CD4-positive, alpha-beta T cell treated with Interleukin-2 at 100 ng/mL for 4 hours (primary cell): ENCODE data around the gene WDR87.
"Not testable (repeated sequence)": the region's sequence is repeated elsewhere in the genome, so short reads cannot be mapped to it uniquely, and the experiment has no call there.

Experiments
- DNase-seq: peaks from one replicate; pipeline ENCODE4 v3.0.0-alpha.2; 2020; ENCODE audit warnings: low spot score

Gene WDR87

DNA sequence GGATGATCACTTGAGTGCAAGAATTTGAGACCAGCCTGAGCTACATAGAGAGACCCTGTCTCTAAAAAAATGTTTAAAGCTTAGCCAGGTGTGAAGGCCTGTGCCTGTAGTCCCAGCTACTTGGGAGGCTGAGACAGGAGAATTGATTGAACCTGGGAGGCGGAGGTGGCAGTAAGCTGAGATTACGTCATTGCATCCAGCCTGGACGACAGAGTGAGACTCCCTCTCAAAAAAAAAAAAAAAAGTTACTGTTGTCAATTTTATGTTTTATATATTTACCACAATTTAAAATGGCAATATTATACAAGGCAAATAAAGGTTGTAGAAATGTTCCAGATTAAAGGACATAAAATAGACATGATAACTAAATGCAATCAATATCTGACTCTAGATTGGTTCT is 29.2 kb downstream of the WDR87 start:
- DNase-seq: no peak

DNA sequence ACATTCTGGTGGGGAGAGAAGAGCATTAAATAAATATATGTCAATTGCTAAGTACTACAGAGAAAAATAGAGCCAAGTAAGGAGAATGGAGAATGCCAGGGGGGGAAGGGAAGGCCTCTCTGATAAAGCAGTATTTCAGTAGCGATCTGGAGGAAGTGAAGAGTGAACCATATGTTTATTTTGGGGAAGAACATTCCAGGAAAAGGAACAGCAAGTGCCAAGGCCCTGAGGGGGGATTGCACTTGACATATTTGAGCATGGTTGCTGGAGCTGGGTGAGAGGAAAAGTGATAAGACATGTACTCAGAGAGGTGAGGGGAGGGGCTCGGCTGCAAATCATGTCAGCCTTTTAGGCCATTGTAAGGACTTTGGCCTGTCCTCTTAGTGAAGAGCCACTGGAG is 30.4 kb downstream of the WDR87 start:
- no peak for DNase-seq

DNA sequence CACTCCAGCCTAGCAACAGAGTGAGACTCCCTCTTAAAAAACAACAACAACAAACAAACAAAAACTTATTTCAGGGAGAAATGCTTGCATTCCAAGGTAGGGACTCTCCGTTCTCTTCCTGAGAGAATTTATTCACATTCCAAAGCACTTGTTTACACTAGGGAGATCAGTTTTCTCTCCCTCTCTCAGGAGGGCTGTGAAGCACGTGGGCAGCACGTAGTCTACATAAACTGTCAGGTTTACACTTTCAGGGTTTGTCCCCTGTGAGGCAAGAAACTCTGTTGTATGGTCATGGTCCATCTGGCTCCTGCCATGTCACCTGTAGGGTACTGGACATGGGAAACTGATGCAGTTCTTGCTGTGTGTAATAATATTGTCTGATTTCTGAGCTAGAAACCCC is 31.6 kb downstream of the WDR87 start:
- DNase-seq: no peak

DNA sequence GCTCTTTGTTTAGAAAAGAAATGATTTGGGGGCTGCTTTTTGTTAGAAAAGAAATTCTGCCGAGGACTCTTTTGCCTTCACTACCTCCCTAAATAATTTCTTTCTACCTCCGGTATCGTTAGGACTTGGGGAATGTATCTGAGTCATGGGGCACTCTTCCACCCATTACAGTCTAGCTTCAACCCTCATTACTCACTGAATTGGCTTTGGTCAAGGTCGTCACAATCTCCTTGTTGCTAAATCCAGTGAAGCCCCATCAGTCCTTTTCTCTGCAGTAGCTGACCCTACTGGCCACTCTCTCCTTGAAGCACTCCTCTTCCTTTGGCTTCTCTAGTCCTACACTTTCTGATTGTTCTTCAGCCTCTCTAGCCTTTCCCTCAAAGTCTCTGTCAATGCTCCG is 34.0 kb downstream of the WDR87 start:
- no peak for DNase-seq

DNA sequence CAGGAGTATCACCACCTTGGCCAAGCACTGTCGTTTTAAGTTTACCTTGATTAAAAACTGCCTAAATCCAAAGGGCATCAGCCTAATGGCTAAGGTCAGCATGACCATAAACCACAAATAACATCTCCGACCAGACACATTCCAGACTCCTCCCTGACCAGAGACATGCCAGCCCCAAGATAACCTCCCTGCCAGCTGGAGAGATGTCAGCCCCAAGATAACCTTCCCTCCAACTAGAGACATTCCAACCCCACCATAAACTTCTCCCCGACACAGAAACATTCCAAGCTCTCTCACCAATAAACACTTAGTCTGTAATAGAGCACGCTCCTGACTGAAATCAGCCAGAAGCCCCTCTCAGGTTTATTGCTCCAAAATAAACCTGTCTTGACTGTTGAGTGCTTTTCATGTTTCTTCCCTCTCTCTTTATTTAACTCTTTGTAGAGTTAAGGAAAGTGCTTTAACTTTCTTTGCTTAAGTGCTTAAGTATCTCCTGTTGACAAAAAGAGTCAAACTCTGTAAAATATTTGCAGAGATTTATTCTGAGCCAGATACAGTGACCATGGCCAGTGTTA is 36.5 kb downstream of the WDR87 start:
- DNase-seq: no peak

DNA sequence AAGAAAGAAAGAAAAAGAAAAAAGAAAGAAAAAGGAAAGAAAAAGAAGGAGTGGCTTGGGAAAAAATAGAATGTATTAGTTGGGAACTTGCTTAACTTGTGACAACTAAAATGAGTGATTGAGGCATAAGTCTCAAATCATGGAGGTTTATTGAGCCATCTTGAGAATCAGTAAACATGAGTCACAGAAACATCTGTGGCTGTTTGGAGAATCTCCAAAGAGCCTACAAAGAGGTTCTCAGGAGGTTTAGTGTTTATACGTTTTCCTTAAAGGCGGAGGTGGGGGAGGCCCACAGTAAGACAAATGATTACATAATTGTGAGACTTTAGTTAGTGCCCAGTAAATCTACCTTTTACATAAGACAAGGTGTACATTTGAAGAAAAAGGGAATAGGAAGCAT is 38.6 kb downstream of the WDR87 start:
- no peak for DNase-seq

DNA sequence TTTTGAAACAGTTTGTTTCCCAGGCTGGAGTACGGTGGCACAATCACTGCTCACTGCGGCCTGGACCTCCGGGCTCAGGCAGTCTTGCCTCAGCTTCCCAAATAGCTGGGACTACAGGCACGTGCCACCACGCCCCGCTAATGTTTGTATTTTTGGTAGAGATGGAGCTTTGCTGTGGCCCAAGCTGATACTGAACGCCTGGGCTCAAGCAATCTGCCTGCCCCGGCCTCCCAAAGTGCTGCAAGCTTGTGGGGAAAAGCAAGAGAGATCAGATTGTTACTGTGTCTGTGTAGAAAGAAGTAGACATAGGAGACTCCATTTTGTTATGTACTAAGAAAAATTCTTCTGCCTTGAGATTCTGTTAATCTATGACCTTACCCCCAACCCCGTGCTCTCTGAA is 40.5 kb downstream of the WDR87 start:
- DNase-seq: not testable (repeated sequence)

DNA sequence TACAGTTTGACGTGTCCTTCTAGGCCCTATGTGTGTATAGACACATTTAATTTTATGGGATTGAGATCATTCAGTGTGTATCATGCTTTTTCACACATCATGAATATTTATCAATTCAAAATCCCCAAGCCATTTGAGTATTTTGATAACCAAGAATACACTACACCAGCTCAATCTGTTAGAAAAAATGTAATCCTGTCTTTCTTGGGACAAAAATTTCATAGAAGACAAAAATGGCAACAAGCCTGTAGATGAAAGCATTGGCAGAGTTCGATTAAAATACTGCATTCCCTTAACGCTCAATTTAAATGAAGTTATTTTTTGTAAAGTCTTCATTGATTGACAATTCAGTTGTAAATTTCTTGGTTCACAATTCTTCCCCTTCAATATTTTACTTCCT is 41.9 kb downstream of the WDR87 start:
- no peak for DNase-seq

DNA sequence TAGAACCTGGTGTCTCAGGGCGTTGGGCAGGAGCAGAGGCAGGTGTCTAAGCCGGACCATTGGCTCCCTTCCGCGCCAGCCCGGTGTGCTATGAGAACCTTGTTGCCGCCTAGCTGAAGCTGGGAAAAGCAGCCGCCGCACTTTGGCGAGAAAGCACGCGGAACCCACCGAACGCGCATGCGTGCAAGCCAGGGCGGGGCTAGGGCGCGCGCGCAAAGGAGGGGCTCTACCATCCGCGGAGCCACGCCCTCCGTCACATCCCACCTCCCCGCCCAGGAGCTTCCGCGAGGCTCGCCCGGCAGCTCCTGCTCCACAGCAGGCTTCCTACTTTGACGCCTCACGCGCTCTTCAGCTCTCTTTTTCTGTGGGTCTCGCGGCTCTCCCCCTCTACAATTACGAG is 51.3 kb downstream of the WDR87 start:
- no peak for DNase-seq

DNA sequence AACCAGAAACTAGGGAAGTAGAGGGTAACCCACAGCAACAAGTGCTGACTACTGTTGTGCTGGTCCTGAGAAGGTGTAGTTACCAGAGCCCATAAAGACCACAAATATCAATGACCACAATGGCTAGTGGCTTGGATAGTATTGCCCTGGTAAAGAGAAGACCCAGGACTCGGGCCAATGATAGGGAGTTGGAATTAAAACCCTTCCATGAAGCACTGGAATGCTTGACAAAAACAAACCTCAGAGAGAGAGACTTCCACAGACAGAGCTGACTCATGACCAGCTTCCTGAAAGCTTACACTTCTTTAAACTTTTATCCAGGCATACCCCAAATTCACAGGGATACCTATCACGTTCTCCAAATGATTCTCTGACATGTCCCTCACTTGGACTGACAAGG is 60.5 kb downstream of the WDR87 start:
- DNase-seq: no peak
